Measurements from ENCODE around the gene LURAP1L. TPM values are rescaled to one million over a fixed set of nuclear protein-coding genes. Genes with fewer than 3 reads are reported as not detected.

LURAP1L gene
- total RNA-seq, 4 donors from 2014 or later: 2.3 to 4.7 (median 3.2) TPM

DNA sequence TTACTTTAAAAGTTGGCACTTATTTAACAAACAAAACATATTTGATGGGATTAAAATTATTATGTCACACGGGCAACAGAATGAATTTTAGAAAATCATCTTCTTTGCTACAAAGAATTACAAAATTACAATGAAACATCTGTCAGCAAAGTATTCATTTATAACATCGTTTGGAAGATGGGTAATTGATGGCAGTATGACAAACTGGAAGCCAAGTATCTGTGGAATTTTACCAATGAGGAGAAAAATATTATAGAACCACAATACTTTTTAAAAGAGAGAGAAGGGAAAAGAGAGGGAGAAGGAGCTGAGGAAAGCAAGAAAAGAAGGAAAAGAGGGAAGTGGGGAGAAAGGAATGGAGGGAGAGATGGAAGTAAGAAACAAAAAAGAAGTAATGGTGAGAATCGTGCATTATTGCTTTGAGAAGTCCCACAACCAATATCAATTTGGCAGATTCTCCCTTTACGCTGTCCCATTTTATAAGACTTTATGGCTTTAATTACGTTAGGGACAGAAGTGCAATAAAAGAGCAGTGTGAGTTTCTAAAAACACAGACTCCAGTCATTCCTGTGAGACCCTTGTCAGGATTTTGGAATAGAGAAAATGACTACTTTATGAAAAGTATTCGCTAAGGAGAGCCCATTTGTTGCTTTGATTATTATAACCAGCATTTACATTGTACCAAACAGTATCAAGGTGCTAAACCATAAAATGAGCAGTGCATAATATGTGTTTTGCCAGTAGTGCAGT is 76.7 kb downstream of the LURAP1L start:
- Histone ChIP-seq H3K27ac (no peak overlapping the region), H3K27me3 (no peaks in the 10 kb centered on the region), H3K9me3 (no peaks in the 10 kb centered on the region), H3K4me3 (replicated peaks in 1 of 3) (no peak overlapping the region), H3K36me3 (no peaks in the 10 kb centered on the region), H3K4me1 (no peaks in the 10 kb centered on the region)
- no peak for DNase-seq
- no peak for TF ChIP-seq POLR2A (IDR thresholded peaks at IDR 0.05)
- TF ChIP-seq, protein P1, sequence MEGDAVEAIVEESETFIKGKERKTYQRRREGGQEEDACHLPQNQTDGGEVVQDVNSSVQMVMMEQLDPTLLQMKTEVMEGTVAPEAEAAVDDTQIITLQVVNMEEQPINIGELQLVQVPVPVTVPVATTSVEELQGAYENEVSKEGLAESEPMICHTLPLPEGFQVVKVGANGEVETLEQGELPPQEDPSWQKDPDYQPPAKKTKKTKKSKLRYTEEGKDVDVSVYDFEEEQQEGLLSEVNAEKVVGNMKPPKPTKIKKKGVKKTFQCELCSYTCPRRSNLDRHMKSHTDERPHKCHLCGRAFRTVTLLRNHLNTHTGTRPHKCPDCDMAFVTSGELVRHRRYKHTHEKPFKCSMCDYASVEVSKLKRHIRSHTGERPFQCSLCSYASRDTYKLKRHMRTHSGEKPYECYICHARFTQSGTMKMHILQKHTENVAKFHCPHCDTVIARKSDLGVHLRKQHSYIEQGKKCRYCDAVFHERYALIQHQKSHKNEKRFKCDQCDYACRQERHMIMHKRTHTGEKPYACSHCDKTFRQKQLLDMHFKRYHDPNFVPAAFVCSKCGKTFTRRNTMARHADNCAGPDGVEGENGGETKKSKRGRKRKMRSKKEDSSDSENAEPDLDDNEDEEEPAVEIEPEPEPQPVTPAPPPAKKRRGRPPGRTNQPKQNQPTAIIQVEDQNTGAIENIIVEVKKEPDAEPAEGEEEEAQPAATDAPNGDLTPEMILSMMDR (IDR thresholded peaks at IDR 0.05): no peak
- intact Hi-C loops (cut with DNase I): no loop called here
- WGBS, 2 donors: 84 to 87% methylated on average over 6 of the region's 6 CpGs

- intact Hi-C loops (cut with DNase I): no loop called here
- H3K36me3 ChIP-seq: no peaks in the 10 kb centered on the region
- no peaks in the 10 kb centered on the region for H3K4me1 ChIP-seq
- no peak overlapping the region for H3K27ac ChIP-seq
- no peak for TF ChIP-seq POLR2A (IDR thresholded peaks at IDR 0.05)
- TF ChIP-seq, protein P1 (IDR thresholded peaks at IDR 0.05): no peak
- H3K9me3 ChIP-seq: no peaks in the 10 kb centered on the region
- no peaks in the 10 kb centered on the region for H3K27me3 ChIP-seq
- no peak overlapping the region for H3K4me3 ChIP-seq (replicated peaks in 1 of 3)
- DNase-seq: no peak
- WGBS, 2 donors: 82 to 83% methylated on average over 4 of the region's 4 CpGs
Observed at GRCh38 chr9:12853051-12853450, 78.2 kb downstream of the LURAP1L start.

DNA sequence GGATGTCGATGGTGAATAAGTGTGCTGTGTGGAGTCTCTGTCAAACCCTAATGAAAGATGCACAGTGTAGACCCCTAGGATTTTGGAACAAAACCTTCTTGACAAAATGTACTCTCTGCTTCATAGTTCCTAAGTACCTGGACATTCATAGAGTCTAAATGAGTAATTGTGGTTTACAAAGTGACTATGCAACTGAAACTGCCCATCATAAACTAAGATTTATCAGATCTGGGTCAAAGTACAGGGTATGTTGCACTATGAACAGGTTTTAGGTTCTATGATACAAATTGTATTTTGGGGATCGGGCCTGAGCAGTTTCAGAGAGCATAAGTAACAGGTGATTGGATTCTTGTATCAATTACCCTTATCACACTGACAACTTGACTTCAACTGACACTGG is 79.4 kb downstream of the LURAP1L start:
- H3K4me3 ChIP-seq (replicated peaks in 1 of 3): no peak overlapping the region
- DNase-seq: no peak
- intact Hi-C loops (cut with DNase I): no loop called here
- no peaks in the 10 kb centered on the region for H3K27me3 ChIP-seq
- H3K9me3 ChIP-seq: no peaks in the 10 kb centered on the region
- no peak overlapping the region for H3K27ac ChIP-seq
- no peaks in the 10 kb centered on the region for H3K36me3 ChIP-seq
- 93 to 98% methylated on average over 2 of the region's 2 CpGs for WGBS, 2 donors
- H3K4me1 ChIP-seq: no peaks in the 10 kb centered on the region
- TF ChIP-seq POLR2A (IDR thresholded peaks at IDR 0.05): no peak
- TF ChIP-seq, protein P1 (IDR thresholded peaks at IDR 0.05): no peak

GRCh38 chr9:12855066-12855465 is 80.2 kb downstream of the LURAP1L start:
- Histone ChIP-seq H3K4me3 (replicated peaks in 1 of 3) (no peak overlapping the region), H3K27me3 (no peaks in the 10 kb centered on the region), H3K9me3 (no peaks in the 10 kb centered on the region), H3K4me1 (no peaks in the 10 kb centered on the region), H3K27ac (no peak overlapping the region), H3K36me3 (no peaks in the 10 kb centered on the region)
- no peak for DNase-seq
- WGBS, 2 donors: 89% methylated on average over 4 of the region's 4 CpGs
- intact Hi-C loops (cut with DNase I): no loop called here
- no peak for TF ChIP-seq POLR2A (IDR thresholded peaks at IDR 0.05)
- TF ChIP-seq, protein P1 (IDR thresholded peaks at IDR 0.05): no peak

- DNase-seq: no peak
- intact Hi-C loops (cut with DNase I): no loop called here
- Histone ChIP-seq H3K9me3 (no peaks in the 10 kb centered on the region), H3K27me3 (no peaks in the 10 kb centered on the region), H3K27ac (no peak overlapping the region), H3K4me1 (no peaks in the 10 kb centered on the region), H3K4me3 (replicated peaks in 1 of 3) (no peak overlapping the region), H3K36me3 (no peaks in the 10 kb centered on the region)
- 63 to 67% methylated on average over 5 of the region's 5 CpGs for WGBS, 2 donors
- no peak for TF ChIP-seq POLR2A (IDR thresholded peaks at IDR 0.05)
- TF ChIP-seq, protein P1 (IDR thresholded peaks at IDR 0.05): no peak
Observed at GRCh38 chr9:12856603-12857002, 81.8 kb downstream of the LURAP1L start.

All from thyroid gland (tissue), 4 donors.